ENCODE results near the gene TENM4.

DNA sequence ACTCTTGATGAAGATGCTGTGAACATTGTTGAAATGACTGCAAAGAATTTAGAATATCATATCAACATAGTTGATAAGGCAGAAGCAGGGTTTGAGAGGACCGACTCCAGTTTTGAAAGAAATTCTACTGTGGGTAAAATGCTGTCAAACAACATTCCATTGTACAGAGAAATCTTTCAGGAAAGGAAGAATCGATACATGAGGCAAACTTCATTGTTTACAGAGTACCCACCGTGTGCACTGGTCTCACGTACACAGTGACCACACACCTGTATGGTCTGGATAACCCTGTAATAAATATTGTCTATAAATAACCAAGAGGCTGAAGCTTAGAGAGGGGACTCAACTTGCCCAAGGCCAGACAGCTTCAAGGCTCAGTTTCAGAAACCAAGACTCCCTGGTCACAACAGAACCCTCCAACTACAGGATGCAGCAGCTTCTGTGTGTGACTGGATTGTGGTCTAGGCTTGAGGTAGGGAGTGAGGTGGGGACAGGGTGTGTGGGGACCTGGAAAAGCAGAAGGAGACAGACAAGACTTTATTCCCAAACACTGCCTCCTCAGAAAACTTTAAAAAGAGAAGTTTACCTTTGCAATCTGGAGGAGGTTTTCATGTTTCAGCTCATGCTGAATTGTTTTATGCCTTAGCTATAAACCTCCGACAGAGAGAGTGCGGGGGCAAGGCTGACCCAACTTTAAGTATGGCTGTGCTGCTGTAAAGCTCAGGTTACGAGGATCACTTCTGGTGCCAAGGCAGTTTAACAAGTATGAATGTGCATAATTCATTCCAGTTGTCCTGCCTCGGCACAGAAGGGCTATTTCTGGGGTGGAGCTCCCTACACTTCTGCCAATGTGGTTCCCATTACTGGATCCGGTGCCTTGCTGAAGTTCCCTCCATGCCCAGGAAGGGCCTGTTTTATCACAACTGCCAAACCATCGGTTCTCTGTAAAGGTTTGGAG lies 493.6 kb downstream of the TENM4 start:
- TF ChIP-seq, protein P1, sequence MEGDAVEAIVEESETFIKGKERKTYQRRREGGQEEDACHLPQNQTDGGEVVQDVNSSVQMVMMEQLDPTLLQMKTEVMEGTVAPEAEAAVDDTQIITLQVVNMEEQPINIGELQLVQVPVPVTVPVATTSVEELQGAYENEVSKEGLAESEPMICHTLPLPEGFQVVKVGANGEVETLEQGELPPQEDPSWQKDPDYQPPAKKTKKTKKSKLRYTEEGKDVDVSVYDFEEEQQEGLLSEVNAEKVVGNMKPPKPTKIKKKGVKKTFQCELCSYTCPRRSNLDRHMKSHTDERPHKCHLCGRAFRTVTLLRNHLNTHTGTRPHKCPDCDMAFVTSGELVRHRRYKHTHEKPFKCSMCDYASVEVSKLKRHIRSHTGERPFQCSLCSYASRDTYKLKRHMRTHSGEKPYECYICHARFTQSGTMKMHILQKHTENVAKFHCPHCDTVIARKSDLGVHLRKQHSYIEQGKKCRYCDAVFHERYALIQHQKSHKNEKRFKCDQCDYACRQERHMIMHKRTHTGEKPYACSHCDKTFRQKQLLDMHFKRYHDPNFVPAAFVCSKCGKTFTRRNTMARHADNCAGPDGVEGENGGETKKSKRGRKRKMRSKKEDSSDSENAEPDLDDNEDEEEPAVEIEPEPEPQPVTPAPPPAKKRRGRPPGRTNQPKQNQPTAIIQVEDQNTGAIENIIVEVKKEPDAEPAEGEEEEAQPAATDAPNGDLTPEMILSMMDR (IDR thresholded peaks at IDR 0.05), result no peak
- TF ChIP-seq POLR2AphosphoS5 (IDR thresholded peaks at IDR 0.05; ENCODE audit: low read depth, low read length) (no peak), TCF7L2 (IDR thresholded peaks at IDR 0.05; ENCODE audit: low read depth, low read length) (no peak)
- TF ChIP-seq, protein P2, sequence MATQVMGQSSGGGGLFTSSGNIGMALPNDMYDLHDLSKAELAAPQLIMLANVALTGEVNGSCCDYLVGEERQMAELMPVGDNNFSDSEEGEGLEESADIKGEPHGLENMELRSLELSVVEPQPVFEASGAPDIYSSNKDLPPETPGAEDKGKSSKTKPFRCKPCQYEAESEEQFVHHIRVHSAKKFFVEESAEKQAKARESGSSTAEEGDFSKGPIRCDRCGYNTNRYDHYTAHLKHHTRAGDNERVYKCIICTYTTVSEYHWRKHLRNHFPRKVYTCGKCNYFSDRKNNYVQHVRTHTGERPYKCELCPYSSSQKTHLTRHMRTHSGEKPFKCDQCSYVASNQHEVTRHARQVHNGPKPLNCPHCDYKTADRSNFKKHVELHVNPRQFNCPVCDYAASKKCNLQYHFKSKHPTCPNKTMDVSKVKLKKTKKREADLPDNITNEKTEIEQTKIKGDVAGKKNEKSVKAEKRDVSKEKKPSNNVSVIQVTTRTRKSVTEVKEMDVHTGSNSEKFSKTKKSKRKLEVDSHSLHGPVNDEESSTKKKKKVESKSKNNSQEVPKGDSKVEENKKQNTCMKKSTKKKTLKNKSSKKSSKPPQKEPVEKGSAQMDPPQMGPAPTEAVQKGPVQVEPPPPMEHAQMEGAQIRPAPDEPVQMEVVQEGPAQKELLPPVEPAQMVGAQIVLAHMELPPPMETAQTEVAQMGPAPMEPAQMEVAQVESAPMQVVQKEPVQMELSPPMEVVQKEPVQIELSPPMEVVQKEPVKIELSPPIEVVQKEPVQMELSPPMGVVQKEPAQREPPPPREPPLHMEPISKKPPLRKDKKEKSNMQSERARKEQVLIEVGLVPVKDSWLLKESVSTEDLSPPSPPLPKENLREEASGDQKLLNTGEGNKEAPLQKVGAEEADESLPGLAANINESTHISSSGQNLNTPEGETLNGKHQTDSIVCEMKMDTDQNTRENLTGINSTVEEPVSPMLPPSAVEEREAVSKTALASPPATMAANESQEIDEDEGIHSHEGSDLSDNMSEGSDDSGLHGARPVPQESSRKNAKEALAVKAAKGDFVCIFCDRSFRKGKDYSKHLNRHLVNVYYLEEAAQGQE (IDR thresholded peaks at IDR 0.05; ENCODE audit: insufficient read depth in 1 of 2, low read depth in 2 of 2, low read length in 1 of 2), result no peak
